ENCODE data around the gene AARSD1. TPM values are rescaled to one million over a fixed set of nuclear protein-coding genes. Genes with fewer than 3 reads are reported as not detected.

AARSD1 gene
- total and polyA plus RNA-seq, 4 donors, result 27.6 to 57.0 (median 37.1) TPM

- no peaks in the 10 kb centered on the region for H3K9me3 ChIP-seq (ENCODE audit: control insufficient read depth in 4 of 4, insufficient read depth in 3 of 4, low read length in 3 of 4)
- ATAC-seq (ENCODE audit: insufficient read depth, low FRiP score) (no peak), DNase-seq (no peak)
- H3K36me3 ChIP-seq (ENCODE audit: control insufficient read depth in 4 of 4, insufficient read depth in 4 of 4, low read length in 4 of 4), result no peaks in the 10 kb centered on the region
- H3K9ac ChIP-seq (ENCODE audit: insufficient read depth in 1 of 2, low read length in 2 of 2), result no peak overlapping the region
- no peak overlapping the region for H3K27ac ChIP-seq (ENCODE audit: low read depth in 1 of 2, low read length in 1 of 2)
- H3K4me1 ChIP-seq (ENCODE audit: control insufficient read depth in 5 of 5, insufficient read depth in 5 of 5, low read length in 5 of 5), result peaks cover 0 to 21% (median 5%) of the 10 kb centered on the region in 5 donors
- no peaks in the 10 kb centered on the region for H3K27me3 ChIP-seq (ENCODE audit: control insufficient read depth in 3 of 3, insufficient read depth in 3 of 3, low read length in 2 of 3)
- WGBS, 2 donors, result 82 to 88% methylated on average over 1 of the region's 1 CpG
- H3K4me3 ChIP-seq, result no peak overlapping the region
- TF ChIP-seq CTCF (IDR thresholded peaks at IDR 0.05; ENCODE audit: control extremely low read depth, extremely low read depth), result no peak
Observed at GRCh38 chr17:42967925-42968324, 3.7 kb upstream of the AARSD1 start.

GRCh38 chr17:42953669-42954068, 10.6 kb downstream of the AARSD1 start:
- whole genome bisulfite sequencing, 2 donors, result 89 to 97% methylated on average over 1 of the region's 1 CpG
- TF ChIP-seq CTCF (IDR thresholded peaks at IDR 0.05; ENCODE audit: control extremely low read depth, extremely low read depth), result no peak
- DNase-seq (peak in 2 of 3 donors; percentile 21 to 39), ATAC-seq (ENCODE audit: insufficient read depth, low FRiP score) (no peak)
- no peak overlapping the region for H3K4me3 ChIP-seq
- H3K4me1 ChIP-seq (ENCODE audit: control insufficient read depth in 5 of 5, insufficient read depth in 5 of 5, low read length in 5 of 5), result no peaks in the 10 kb centered on the region
- peaks cover 38 to 55% (median 41%) of the 10 kb centered on the region in 4 donors for H3K36me3 ChIP-seq (ENCODE audit: control insufficient read depth in 4 of 4, insufficient read depth in 4 of 4, low read length in 4 of 4)
- no peaks in the 10 kb centered on the region for H3K27me3 ChIP-seq (ENCODE audit: control insufficient read depth in 3 of 3, insufficient read depth in 3 of 3, low read length in 2 of 3)
- H3K9me3 ChIP-seq (ENCODE audit: control insufficient read depth in 4 of 4, insufficient read depth in 3 of 4, low read length in 3 of 4), result no peaks in the 10 kb centered on the region
- H3K9ac ChIP-seq (ENCODE audit: insufficient read depth in 1 of 2, low read length in 2 of 2), result no peak overlapping the region
- no peak overlapping the region for H3K27ac ChIP-seq (ENCODE audit: low read depth in 1 of 2, low read length in 1 of 2)

- Histone ChIP-seq H3K4me1 (ENCODE audit: control insufficient read depth in 5 of 5, insufficient read depth in 5 of 5, low read length in 5 of 5) (no peaks in the 10 kb centered on the region), H3K27me3 (ENCODE audit: control insufficient read depth in 3 of 3, insufficient read depth in 3 of 3, low read length in 2 of 3) (no peaks in the 10 kb centered on the region), H3K9ac (ENCODE audit: insufficient read depth in 1 of 2, low read length in 2 of 2) (no peak overlapping the region), H3K36me3 (ENCODE audit: control insufficient read depth in 4 of 4, insufficient read depth in 4 of 4, low read length in 4 of 4) (peaks cover 25 to 40% (median 26%) of the 10 kb centered on the region in 4 donors), H3K4me3 (no peak overlapping the region), H3K27ac (ENCODE audit: low read depth in 1 of 2, low read length in 1 of 2) (no peak overlapping the region), H3K9me3 (ENCODE audit: control insufficient read depth in 4 of 4, insufficient read depth in 3 of 4, low read length in 3 of 4) (no peaks in the 10 kb centered on the region)
- no peak for DNase-seq
- 94 to 97% methylated on average over 13 of the region's 13 CpGs for WGBS, 2 donors
- no peak for ATAC-seq (ENCODE audit: insufficient read depth, low FRiP score)
- no peak for TF ChIP-seq CTCF (IDR thresholded peaks at IDR 0.05; ENCODE audit: control extremely low read depth, extremely low read depth)
Observed at GRCh38 chr17:42950044-42950783, 14.0 kb downstream of the AARSD1 start.

All from lung (tissue), 12 donors.